GM21619 (cell line): ENCODE measurements around the gene LY6G6D.
A peak's percentile ranks its signal among the peaks of the same experiment; 100 is the strongest.

Experiments
- ATAC-seq: cut with Tn5 transposase; IDR thresholded peaks from one replicate; pipeline ENCODE4 v1.9.1; 2021; ENCODE audit not compliant: unreplicated experiment

LY6G6D gene, protein sequence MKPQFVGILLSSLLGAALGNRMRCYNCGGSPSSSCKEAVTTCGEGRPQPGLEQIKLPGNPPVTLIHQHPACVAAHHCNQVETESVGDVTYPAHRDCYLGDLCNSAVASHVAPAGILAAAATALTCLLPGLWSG

DNA sequence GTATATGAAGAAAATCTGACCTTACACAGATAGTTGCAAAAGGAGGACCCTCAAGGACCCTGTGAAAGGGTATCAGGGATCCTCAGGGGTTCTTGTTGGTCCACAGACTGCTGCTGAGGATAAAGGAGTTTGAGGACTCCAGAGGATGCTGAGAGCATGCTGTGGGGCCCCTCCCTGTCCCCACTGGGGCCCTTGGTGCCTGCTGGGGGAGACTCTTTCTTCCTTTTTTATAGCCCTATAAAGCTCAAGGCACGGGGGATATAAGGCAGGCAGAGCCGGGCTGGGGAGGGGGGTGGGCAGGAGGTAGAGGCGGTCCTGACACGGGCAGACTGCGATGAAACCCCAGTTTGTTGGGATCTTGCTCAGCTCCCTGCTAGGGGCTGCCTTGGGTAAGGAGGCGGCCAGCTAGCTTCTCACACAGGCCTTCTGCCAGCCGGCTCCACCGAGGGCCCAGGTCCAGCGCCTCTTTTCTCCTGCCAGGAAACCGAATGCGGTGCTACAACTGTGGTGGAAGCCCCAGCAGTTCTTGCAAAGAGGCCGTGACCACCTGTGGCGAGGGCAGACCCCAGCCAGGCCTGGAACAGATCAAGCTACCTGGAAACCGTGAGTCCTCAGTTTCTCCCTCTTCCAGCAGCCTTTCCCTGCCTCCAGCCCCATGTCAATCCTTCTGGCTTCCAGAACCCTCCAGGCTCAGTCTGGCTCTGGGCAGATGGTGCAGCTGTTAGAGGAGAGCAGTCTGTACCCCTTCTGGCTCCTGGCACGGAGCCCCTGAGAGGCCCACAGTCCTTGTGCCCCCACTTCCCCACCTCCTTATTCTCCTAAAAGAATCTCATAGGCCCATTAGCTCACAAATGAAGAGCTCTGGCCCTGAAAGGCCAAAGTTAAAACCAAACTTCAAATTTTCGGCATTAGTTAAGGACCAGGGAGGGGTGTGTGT is at the start of gene LY6G6D:
LY6G6D (plus strand) TSS at position 327 of the 937 bp plus-strand sequence; CDS start at position 335, 8 bp downstream.
- ATAC-seq = no peak

DNA sequence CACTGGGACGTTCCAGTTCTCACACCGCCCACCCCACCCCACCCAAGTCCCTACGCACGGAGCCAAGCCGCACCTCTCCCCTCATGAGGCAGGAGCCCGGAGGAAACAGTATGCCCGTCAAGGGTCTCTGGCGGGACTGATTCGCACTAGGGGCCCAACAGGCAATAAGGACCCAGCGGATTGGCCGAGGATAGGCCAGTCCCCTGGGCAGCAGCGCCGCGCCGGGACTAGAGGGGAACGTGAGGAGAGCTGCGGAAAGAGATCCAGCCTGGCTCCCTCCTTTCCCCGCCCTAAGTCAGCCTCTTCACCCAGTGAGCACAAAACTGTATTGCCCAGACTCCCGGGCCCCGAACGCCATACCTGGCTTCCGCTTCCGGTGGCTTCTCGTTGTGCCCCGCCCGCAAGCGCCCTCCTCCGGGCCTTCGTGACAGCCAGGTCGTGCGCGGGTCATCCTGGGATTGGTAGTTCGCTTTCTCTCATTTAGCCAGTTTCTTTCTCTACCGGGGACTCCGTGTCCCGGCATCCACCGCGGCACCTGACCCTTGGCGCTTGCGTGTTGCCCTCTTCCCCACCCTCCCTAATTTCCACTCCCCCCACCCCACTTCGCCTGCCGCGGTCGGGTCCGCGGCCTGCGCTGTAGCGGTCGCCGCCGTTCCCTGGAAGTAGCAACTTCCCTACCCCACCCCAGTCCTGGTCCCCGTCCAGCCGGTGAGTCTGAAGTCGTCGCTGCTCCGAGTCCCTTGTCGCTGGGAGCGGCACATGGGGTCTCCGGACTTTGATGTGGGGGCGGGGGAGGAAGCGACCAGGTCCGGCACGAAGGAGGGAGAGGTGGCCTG is 49.4 kb upstream of the LY6G6D start, which contains the start of gene CSNK2B:
CSNK2B (plus strand) TSS at position 580 of the 836 bp plus-strand sequence. CDS start 752 bp downstream, outside the sequence.
- peak; percentile 75 for ATAC-seq

- no peak for ATAC-seq
Observed at GRCh38 chr6:31666337-31666965, 48.7 kb upstream of the LY6G6D start.

DNA sequence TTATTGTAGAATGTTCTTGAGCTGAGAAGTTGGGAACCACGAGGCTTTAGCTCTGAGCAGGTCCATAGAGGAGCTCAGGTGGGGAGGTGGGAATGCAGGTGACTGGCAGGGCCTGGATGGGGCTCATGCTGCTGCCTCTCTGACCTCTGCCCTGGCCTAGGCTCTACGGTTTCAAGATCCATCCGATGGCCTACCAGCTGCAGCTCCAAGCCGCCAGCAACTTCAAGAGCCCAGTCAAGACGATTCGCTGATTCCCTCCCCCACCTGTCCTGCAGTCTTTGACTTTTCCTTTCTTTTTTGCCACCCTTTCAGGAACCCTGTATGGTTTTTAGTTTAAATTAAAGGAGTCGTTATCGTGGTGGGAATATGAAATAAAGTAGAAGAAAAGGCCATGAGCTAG is 45.5 kb upstream of the LY6G6D start, which contains the start of gene LY6G5B:
LY6G5B (plus strand) TSS at position 301 of the 400 bp plus-strand sequence. CDS start 975 bp downstream, outside the sequence.
- ATAC-seq = no peak

DNA sequence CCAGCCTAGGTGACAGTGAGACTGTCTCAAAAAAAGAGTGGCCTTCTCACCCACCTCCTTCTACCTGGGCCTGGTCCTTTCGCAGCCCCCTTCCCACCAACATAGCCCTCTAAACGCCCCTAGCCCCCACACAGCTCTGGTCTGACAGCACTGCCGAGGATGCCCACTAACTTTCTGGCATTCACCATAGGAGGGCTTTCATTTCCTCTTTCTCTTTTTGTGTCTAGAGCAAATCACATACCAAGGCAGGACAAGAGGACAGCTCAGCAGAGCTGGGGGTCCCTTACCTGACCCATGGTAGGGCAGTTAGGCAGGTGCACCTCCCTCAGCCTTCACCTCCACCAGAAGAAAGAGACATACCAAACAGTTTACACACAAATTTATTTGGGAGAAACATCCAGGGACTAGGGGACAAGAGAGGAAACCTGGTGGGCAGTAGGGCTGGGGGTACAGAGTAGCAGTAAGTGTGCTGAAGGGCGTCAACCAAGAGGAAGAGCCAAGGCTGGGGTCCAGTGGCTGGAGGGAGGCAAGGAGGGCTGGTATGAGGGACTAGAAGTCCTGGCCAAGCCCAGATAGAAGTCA is 38.7 kb upstream of the LY6G6D start:
- no peak for ATAC-seq

DNA sequence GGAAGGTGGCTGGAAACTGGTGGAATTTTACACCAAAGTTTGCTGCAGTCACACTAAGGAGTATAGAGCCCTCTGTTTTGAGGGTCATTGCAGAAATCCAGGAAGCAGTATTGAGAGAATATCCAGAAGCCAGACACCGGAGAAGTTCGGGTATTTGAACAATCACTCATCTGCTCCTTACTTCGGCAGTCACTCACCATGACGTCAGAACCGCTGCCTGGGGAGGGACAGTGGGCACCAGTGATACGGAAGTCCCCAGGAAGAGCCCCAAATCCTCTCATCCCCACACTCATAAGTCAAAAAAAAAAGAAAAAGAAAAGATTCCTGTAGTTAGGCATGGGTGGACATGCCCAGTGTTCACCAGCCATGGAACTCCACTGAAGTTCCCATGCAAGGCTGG is 38.2 kb upstream of the LY6G6D start:
- no peak for ATAC-seq

- ATAC-seq = no peak
Observed at GRCh38 chr6:31677955-31678354, 37.2 kb upstream of the LY6G6D start.

DNA sequence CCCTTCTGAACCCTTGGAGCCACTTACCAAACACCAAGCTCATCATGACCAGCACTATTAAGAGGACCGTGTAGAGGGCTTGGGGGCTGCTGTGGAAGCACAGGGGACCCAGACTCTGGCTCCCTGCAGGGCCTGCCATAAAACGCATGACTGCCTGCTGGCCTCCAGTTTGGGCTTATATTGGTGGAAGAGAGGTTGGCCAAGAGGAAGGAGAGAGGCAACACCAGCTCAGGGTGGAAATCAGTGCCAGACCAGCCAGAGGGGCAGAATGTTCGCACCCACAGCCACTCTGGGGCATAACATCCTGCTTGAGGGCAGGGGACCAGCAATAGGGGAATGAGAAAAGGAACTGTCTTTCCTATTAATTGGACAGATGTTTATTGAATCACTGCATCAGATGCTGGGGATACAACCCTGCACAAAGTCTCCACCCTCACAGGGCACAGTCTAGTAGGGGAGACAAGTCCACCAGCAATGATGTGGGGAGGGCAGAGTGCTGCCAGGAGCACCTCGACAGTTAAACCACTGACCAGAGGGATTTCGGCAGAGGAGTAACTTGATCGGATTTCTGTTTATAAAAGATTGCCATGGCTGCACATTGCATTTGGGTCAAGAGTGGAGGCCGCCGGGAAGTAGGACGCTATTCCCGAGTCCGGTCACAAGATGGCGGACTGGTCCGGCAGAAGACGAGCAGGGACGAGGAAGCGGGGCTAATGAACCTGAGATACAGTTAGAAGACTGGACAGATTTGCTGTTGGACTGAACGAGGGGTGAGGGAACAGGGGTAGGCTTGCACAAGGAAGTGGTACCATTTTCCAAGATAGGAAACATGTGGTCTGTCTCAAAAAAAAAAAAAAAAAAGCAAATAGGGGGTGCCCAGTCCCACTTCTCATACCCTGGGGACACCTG is 34.7 kb upstream of the LY6G6D start, which contains the start of gene LY6G5C:
LY6G5C (minus strand) TSS at position 842 of the 909 bp plus-strand sequence; CDS start at position 148, 694 bp downstream.
- no peak for ATAC-seq

GRCh38 chr6:31681135-31681671 is 33.9 kb upstream of the LY6G6D start:
- ATAC-seq = no peak

- ATAC-seq = no peak
Observed at GRCh38 chr6:31683591-31683990, 31.6 kb upstream of the LY6G6D start.

- no peak for ATAC-seq
Observed at GRCh38 chr6:31686483-31686882, 28.7 kb upstream of the LY6G6D start.

GRCh38 chr6:31687321-31687720 is 27.8 kb upstream of the LY6G6D start:
- no peak for ATAC-seq

DNA sequence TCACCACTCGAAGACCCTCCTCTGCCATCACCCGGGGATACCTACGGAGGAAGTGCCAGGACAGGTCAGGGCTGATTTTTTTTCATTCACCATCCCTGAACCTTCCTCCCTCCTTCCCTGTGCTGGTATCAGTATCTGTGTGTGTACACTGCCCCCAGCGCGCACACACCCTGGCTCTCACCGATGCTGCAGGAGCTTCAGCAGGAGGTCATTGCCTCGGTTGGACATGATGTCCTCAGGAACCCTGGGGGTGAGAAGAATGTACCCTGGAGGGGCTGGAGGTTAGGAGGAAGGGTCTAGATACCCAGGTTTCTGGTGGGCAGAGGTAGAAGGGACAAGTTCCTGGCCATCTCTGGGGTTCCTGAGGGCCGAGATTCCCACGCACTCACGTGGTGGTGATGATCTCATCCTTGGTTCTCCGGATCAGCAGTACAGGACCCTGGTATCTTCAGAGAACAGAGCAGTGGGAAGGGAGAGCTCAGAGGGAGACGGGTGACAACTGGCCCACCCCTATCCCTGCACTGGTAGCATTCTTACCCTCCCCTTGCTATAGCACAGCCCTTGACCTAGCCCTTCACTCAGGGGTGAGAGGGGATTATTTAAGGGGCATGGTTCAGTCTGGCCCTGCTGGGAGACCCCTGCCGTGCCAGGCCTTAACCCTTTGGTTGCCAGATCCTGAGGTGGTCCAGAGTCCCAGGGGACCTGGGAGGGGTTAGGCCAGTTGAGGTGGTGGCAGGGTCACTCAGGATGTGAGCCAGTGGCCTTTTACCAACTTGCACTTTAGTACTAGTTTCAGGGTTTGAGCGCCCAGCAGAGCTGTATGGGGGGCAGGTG is 27.1 kb upstream of the LY6G6D start:
- ATAC-seq = no peak

- no peak for ATAC-seq
Observed at GRCh38 chr6:31689249-31690110, 25.7 kb upstream of the LY6G6D start.

DNA sequence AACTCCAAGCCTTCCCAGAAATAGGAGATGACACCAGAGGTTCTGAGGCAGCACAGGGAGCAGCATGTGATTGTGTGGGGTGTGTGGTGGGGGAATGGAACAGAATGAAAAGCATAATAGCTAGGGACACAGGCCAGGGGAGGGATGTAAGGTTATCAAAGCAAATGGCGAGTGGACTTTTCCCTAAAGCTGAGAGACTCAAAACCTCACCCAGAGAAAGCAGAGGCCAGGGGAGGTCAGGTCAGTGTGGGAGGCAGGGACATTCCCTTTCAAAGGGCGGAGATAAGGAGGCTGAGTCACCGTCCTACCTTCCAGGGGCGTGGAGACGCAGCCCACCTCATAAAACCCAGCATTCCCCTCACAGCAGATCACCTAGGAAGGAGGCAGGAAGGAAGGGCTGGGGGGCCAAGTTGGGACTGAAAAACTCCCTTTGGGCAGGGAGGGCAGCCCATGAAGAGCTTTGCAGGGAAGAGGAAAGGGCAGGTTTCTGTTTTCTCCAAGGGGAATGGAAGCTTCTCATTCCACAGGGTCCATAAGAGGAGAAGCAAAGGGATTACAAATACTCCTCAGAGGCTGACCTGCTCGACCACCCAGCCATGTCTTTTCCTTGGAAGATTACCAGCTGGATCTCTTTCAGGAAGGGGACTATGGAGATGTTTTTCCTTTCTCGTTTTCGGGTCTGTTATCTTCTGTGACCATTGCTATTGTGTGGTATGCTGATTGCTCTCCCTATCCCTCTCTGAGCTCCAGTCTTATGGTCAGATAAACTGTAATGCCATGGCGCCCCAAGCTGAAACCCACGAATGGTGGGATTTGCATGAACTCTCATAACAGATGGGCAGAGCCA is 24.7 kb upstream of the LY6G6D start:
- no peak for ATAC-seq

DNA sequence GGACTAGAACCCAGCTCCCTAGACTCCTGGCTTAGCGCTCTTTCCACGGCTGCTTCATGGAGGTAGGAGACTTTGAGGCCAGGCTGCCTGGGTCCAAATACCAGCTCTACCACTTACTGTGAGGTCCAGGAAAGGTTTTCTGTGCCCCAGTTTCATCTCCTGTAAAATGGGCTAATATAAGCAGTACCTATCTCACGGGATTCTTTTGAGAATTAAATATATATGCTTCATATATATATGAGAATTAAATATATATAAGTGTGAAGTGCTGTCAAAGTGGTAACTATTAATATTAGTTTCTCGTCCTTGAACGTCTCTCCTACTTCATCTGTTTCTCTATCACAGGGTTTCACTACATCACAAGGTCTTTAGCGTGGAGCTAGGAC is 24.1 kb upstream of the LY6G6D start:
- no peak for ATAC-seq
